K562 (cell line): Measurements from ENCODE around the gene RYK.

Experiments used
- ARID1B ChIP-seq: fragments of 450-650 bp; IDR thresholded peaks from 2 replicates; pipeline ENCODE4 v1.6.1; 2016; ENCODE audit warnings: antibody characterized with exemption, mild to moderate bottlenecking, inconsistent platforms
- HOMEZ ChIP-seq: fragments of 250-450 bp; sonication (Bioruptor Pico); IDR thresholded peaks from 2 replicates; pipeline ENCODE4 v1.4.0; 2020; ENCODE audit warnings: mild to moderate bottlenecking, moderate library complexity
- JUNB ChIP-seq: fragments of 450-650 bp; formaldehyde crosslinking; conservative IDR thresholded peaks from 2 replicates; pipeline ENCODE4 v1.4.0; 2020; ENCODE audit warnings: mild to moderate bottlenecking
- MCM3 ChIP-seq: fragments of 450-650 bp; IDR thresholded peaks from 2 replicates; pipeline ENCODE4 v1.6.1; 2016
- MTF1 ChIP-seq: fragments of 250-450 bp; sonication (Bioruptor Pico); IDR thresholded peaks from 2 replicates; pipeline ENCODE4 v1.9.0; 2021; ENCODE audit warnings: moderate library complexity, mild to moderate bottlenecking, inconsistent platforms, borderline replicate concordance
- SIRT6 ChIP-seq: IDR thresholded peaks from one replicate; pipeline ENCODE4 v1.6.1; 2012; ENCODE audit warnings: low read depth, mild to moderate bottlenecking, control low read depth, inconsistent platforms, low read length, moderate library complexity
- USF1 ChIP-seq: sonication (generic); formaldehyde crosslinking; IDR thresholded peaks from 2 replicates; pipeline ENCODE4 v1.9.0; 2022; ENCODE audit warnings: mild to moderate bottlenecking, missing genetic modification reagents
- ZNF232 ChIP-seq: sonication (generic); formaldehyde crosslinking; IDR thresholded peaks from 2 replicates; pipeline ENCODE4 v1.8.0; 2022; ENCODE audit warnings: mild to moderate bottlenecking, missing genetic modification reagents
- ZNF274 ChIP-seq: IDR thresholded peaks from 2 replicates; pipeline ENCODE4 v1.6.1; 2011; ENCODE audit warnings: low read depth, mild to moderate bottlenecking, low read length, moderate library complexity, borderline replicate concordance
- ZNF407 ChIP-seq: fragments of 450-650 bp; IDR thresholded peaks from 2 replicates; pipeline ENCODE4 v1.6.1; 2016; ENCODE audit warnings: low read depth

- TF ChIP-seq JUNB (no peak), ZNF407 (no peak), HOMEZ (CRISPR knock-in tag) (no peak), ARID1B (no peak), MTF1 (no peak), SIRT6 (no peak), MCM3 (no peak), USF1 (no peak), ZNF232 (CRISPR knock-in tag) (no peak), ZNF274 (no peak)
Measured at GRCh38 chr3:134258761-134259347, 8.2 kb upstream of the RYK start.
